ENCODE results near the gene UNC13A.

UNC13A gene

DNA sequence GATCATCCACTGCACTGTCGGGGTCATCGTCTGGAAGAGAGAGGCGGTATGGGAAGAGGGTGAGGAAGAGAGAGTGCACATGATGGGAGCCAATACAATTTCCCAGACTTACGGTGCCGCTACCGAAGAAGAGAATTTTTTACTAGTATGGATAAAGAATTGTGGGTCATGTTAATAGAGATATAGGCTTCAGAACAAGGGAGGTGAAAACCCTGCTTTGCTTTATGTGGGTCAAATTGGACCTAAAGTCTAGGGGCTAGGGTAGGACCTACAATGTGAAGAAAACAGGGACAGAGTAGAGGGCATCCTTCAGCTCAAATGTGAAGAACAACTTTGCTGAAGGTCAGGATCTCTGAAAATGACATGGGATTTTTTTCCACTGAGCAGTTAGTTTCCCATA lies 29.9 kb downstream of the UNC13A start:
- Mint-ChIP-seq H3K4me3 (no peak overlapping the region), H3K27ac (no peak overlapping the region), H3K9me3 (no peaks in the 10 kb centered on the region), H3K36me3 (no peaks in the 10 kb centered on the region), H3K4me1 (no peaks in the 10 kb centered on the region)
- ATAC-seq (no peak), DNase-seq (ENCODE audit: low spot score in 2 of 2) (no peak)

DNA sequence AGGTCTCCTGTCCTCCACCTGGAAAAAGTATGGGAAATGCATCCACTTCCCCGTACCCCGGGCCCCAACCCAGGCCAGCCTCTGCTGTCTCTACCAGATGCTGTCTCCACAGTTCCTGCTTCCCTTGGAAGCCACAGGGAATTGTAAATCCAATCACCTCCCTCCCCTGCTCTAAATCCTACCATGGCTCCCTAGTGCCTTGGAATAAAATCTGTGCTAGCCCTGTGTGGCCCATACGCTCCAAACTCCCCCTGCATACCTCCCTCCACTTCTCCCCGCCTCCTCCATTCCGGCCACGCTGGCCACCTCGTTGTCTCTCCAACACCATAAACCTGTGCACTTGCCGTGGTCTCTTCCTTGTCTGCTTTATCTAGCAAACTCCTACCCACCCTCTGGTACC lies 31.2 kb downstream of the UNC13A start:
- no peak for ATAC-seq
- no peaks in the 10 kb centered on the region for H3K4me1 Mint-ChIP-seq
- no peak for DNase-seq (ENCODE audit: low spot score in 2 of 2)
- H3K9me3 Mint-ChIP-seq, result no peaks in the 10 kb centered on the region
- no peak overlapping the region for H3K27ac Mint-ChIP-seq
- no peaks in the 10 kb centered on the region for H3K36me3 Mint-ChIP-seq
- H3K4me3 Mint-ChIP-seq, result no peak overlapping the region

DNA sequence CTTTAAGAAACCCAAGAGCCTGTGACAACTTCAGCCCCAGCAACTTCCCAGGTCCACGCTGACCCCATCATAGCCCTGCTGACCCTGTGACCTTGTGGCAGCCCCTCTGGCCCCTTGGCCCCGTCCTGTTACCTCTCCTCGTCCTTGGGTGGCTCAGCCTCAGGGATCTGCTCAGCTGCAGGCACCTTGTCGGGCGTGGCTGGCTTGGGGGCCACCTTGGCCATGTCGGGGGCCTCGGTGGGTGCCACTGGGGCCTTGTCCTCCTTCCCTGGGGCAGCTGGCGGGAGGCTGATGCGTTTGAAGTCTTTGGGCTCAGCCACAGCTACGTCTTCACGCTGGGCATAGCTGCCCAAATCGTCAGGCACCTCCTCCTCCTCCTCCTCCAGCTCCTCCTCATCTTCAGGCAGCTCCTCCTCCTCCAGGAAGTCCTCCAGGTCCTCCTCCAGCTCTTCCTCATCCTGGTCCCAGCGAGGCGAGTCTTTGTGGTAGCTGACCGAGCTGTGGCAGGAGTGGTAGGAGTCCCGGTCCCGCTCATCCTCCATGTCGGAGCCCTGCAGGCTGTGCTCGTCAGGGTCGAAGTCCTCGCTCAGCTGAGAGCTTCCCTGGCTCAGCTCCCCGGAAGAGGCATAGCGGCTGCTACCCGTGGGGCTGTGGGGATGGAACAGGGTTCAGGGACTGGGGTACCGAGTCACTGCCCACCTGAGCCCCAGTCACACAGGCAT lies 32.2 kb downstream of the UNC13A start:
- H3K4me1 Mint-ChIP-seq, result no peaks in the 10 kb centered on the region

DNA sequence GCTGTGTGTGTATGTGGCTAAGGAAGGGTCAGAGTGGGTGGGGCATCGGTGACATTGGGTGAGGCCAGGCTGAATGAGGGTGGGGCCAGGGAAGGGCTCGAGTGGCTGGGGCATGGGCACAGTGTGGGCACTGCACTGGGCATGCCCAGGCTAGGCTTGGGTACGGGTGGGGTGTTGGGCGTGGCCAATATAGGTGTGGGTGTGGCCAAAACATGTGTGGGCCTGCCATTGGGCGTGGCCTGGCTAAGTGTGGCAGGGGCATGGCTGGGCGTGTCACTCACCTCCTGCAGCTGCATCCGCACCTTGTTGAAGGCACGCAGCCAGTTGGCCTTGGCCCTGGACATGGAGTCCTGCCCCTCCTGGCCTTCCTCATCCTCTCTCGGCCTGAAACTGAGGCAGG lies 33.2 kb downstream of the UNC13A start:
- peak in 1 of 2 donors; percentile 11 for DNase-seq (ENCODE audit: low spot score in 2 of 2)
- Mint-ChIP-seq H3K36me3 (no peaks in the 10 kb centered on the region), H3K4me1 (no peaks in the 10 kb centered on the region), H3K4me3 (no peak overlapping the region), H3K9me3 (no peaks in the 10 kb centered on the region), H3K27ac (no peak overlapping the region)
- ATAC-seq, result no peak

More for the DNA sequence above, 32.2 kb downstream of the UNC13A start:
- no peak for ATAC-seq
- Mint-ChIP-seq H3K27ac (peak overlapping the region; percentile 58), H3K4me3 (no peak overlapping the region), H3K9me3 (no peaks in the 10 kb centered on the region), H3K36me3 (no peaks in the 10 kb centered on the region)
- DNase-seq (ENCODE audit: low spot score in 2 of 2), result no peak

DNA sequence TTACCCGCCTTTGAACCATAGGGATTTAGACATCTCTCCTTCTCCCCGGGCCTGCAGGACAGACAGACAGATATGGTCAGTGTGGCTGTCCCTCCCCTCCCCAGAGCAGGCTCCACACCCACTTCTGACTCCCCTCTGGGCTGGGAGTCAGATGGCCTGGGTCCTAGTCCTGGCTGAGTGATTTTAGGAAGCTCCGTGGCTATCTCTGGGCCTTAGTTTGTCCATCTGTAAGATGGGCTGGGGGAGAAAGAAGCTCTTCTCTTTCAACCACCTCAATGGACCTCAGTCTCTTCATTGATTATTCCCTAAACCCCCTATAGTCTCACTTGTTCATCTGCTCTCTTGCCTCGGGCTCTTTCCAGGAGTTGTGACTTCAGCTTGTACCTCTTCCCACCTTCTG lies 35.5 kb downstream of the UNC13A start:
- Mint-ChIP-seq H3K27ac (no peak overlapping the region), H3K4me3 (no peak overlapping the region), H3K36me3 (no peaks in the 10 kb centered on the region), H3K4me1 (no peaks in the 10 kb centered on the region), H3K9me3 (no peaks in the 10 kb centered on the region)
- DNase-seq (ENCODE audit: low spot score in 2 of 2) (no peak), ATAC-seq (no peak)

DNA sequence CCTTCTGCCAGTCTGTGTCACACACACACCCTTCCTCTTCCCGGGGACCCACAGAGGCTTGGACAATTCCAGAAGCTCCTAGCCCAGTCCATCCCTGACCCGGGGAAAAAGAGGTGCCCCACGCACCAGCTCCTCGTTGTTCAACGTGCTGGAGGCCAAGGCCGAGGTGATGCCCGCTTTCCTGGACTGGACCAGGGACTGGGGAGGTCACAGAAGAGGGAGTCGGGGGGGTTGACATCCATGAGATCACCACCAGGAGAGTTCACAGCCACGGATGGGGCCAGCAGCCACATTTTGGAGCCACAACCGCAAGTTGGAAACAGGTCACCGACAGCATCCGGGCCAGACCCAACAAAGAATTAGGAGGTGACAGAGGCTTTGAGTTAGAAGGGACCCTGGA lies 39.4 kb downstream of the UNC13A start:
- Mint-ChIP-seq H3K36me3 (no peaks in the 10 kb centered on the region), H3K4me3 (no peak overlapping the region), H3K4me1 (no peaks in the 10 kb centered on the region), H3K27ac (no peak overlapping the region), H3K9me3 (no peaks in the 10 kb centered on the region)
- ATAC-seq, result no peak
- no peak for DNase-seq (ENCODE audit: low spot score in 2 of 2)

DNA sequence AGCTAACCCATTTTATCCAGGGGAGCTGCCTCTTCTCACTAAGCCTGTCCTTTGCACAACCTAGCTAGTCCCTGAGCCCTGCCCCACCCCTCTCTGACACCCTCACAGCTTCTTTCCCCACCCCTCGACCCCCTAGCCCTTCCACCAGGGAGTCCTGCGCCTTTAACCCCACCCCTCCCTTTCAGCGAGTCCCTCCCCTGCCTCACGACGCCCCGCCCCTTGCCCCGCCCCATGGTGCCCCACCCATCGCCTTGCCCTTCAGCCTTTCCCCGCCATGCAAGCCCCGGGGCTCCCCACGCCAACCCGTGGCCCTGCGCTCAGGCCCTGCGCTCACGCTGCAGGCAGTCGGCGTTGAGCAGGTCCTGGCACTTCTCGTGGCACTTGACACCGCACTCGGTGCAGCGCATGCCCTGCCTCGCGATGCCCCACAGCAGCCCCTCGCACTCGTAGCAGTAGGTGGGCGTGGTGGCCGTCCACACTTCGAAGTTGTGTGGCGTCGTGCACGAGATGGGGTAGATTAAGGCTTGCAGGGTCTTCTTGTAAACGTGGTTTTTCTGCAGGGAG lies 40.0 kb downstream of the UNC13A start:
- Mint-ChIP-seq H3K27ac (no peak overlapping the region), H3K4me3 (no peak overlapping the region), H3K4me1 (no peaks in the 10 kb centered on the region), H3K9me3 (no peaks in the 10 kb centered on the region), H3K36me3 (no peaks in the 10 kb centered on the region)
- ATAC-seq (no peak), DNase-seq (ENCODE audit: low spot score in 2 of 2) (no peak)

DNA sequence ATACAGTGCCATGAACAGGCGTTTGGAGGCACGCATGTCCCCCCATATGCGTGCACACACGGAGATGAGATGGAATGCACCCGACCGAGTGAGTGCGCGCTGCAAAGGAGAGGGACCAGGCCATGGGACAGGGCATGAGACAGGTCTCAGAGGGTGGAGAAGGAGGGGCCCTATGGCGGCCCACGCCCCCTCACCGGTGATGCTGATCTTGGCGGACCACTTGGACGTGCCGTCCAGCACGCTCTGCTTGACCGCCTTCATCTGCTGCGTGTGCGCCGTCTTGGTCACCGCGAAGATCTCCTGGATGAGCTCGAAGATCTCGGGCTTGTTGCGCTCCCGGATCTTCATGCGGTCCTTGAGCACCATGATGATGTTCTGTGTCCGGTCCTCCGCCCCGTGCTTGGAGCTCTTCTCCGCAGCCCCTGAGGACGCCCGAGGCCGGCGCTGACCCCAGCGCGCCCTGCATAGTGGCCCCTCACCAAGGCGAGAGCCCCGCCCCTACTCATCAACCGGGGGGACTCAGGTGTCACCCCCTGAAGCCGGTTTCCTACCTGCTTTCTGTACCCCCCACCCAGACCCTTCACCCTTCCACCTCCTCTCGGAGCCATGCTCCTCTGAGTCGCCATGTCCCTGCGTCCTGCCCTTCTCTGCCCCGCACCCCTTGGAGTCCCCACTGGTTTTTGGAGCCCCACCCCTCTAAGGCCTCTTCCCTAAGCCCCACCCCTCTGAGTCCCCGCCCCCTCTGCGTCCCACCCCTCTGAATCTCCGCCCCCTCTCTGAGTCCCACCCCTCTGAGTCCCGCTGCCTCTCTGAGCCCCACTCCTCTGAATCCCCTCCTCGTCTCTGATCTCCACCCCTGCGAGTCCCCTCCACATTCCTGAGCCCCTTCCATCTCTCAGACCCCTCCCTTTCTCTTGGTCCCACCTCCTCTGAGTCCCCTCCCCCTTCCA lies 40.8 kb downstream of the UNC13A start:
- DNase-seq (ENCODE audit: low spot score in 2 of 2), result no peak
- no peak for ATAC-seq
- no peaks in the 10 kb centered on the region for H3K4me1 Mint-ChIP-seq
- no peaks in the 10 kb centered on the region for H3K36me3 Mint-ChIP-seq
- no peaks in the 10 kb centered on the region for H3K9me3 Mint-ChIP-seq
- H3K4me3 Mint-ChIP-seq, result no peak overlapping the region
- H3K27ac Mint-ChIP-seq, result no peak overlapping the region

DNA sequence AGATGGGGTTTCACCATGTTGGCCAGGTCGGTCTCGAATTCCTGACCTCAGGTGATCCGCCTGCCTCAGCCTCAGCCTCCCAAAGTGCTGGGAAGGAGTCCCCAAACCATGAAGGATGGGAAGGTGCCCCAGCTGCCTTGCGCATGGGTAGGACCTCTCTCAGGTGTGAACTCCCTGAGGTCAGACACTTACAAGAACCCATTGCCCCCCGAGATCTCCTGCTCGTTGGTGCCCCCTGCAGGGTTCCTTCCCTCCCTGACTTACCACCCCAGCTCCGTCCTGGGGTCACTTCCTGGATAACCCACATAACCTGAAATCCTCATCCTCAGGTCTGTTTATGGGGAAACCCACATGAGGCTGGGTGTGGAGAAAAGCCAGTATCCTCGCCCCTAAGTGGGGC lies 41.7 kb downstream of the UNC13A start:
- DNase-seq (ENCODE audit: low spot score in 2 of 2), result no peak
- no peak for ATAC-seq
- H3K36me3 Mint-ChIP-seq, result no peaks in the 10 kb centered on the region
- H3K27ac Mint-ChIP-seq, result no peak overlapping the region
- no peak overlapping the region for H3K4me3 Mint-ChIP-seq
- H3K9me3 Mint-ChIP-seq, result no peaks in the 10 kb centered on the region
- no peaks in the 10 kb centered on the region for H3K4me1 Mint-ChIP-seq

DNA sequence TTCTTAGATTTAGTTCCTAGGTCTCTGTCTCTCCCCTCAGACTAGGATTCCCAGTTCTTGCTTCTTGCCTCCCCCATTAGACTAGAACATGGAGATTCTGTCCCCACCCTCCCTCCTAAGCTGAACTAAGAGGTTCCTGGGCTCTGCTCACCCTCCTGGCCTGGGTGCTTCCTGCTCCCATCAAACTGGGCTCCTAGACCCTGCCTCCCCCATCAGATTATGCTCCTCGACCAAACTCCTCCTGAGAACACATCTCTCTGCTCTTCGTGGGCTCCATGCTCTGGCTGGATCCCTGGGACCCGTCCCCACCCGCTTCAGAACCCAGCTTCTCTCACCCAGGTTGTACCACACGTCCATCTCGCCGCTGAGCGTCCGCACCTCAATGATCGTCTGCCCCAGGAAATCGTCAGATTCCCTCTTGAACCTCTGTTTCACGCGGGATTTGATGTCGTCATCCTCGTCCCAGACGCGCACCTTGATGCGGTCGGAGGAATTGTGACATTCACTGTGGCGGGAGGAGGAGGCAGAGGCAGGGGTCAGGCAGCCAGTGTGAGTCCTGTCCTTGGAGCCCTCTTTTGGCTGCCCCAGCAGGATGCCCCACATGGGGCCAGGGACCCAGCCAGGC lies 42.7 kb downstream of the UNC13A start:
- no peaks in the 10 kb centered on the region for H3K9me3 Mint-ChIP-seq
- H3K4me1 Mint-ChIP-seq, result no peaks in the 10 kb centered on the region
- ATAC-seq (no peak), DNase-seq (ENCODE audit: low spot score in 2 of 2) (no peak)
- no peaks in the 10 kb centered on the region for H3K36me3 Mint-ChIP-seq
- H3K4me3 Mint-ChIP-seq, result no peak overlapping the region
- H3K27ac Mint-ChIP-seq, result no peak overlapping the region

DNA sequence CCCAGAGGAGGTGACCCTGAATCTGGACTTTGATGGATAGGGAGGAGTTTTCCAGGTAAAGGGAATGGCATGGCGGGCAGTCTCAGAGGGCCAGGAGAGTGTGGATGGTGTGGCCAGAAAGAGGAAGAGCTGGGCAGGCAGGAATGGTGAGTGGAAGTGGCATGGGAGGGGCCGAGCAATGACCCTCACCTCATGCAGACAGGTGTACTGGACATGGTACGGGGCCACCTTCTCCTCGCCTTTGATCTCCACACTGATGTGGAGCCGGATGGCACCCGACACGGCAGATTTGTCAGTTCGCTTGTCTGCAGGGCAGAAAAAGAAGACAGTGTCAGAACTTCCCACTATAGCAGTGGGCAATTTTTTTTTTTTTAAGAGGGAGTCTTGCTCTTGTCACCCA lies 45.5 kb downstream of the UNC13A start:
- Mint-ChIP-seq H3K9me3 (no peaks in the 10 kb centered on the region), H3K27ac (no peak overlapping the region), H3K4me1 (no peaks in the 10 kb centered on the region), H3K4me3 (no peak overlapping the region), H3K36me3 (no peaks in the 10 kb centered on the region)
- ATAC-seq (no peak), DNase-seq (ENCODE audit: low spot score in 2 of 2) (no peak)

DNA sequence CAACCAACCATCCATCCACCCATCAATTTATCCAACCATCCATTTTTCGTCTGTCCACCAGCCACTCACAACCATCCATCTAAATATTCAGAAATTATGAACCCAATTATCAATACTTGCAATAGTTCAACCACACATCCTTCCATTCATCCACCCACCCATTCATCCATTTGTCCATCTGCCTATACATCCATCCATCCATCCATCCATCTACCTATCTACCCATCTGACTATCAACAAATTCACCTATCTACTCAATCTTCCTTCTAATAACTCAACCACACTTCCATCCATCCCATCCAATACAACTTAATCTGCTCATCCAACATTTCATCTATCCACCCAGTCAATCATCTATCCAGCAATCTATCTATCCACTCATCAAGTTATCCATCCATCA lies 46.3 kb downstream of the UNC13A start:
- no peaks in the 10 kb centered on the region for H3K36me3 Mint-ChIP-seq
- H3K4me3 Mint-ChIP-seq, result no peak overlapping the region
- no peaks in the 10 kb centered on the region for H3K4me1 Mint-ChIP-seq
- DNase-seq (ENCODE audit: low spot score in 2 of 2) (no peak), ATAC-seq (no peak)
- H3K27ac Mint-ChIP-seq, result no peak overlapping the region
- H3K9me3 Mint-ChIP-seq, result no peaks in the 10 kb centered on the region

DNA sequence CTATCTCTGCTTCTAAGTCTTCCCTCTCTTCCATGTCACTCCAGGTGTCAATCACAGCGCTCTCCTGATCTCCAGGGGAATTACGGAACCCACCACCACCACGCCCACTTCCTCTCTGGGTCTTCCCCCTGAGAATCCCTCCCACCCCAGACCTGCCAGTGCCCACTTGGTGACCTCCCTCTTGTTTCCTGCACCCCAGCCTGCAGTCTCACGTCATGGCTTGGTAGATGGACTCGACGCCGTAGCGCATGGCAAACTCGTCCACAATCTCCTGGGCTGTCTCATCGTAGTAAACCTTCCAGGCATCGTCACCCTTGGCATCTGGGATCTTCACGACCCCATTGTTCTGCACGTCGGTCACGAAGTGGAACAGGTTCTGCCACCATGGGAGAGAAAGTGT lies 47.0 kb downstream of the UNC13A start:
- Mint-ChIP-seq H3K36me3 (no peaks in the 10 kb centered on the region), H3K4me3 (no peak overlapping the region), H3K9me3 (no peaks in the 10 kb centered on the region), H3K27ac (no peak overlapping the region), H3K4me1 (no peaks in the 10 kb centered on the region)
- ATAC-seq, result no peak
- no peak for DNase-seq (ENCODE audit: low spot score in 2 of 2)

DNA sequence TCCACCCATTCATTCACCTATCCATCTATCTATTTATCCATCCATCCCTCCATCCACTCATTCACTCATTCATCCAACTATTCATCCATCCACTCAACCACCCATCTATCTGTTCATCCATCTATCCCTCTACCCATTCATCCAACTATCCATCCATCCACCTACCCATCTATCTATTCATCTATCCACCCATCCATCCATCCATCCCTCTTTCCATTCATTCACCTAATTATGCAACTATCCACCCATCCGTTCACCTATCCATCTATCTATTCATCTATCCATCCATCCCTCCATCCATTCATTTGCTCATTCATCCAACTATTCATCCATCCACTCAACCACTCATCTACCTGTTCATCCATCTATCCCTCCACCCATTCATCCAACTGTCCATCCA lies 54.5 kb downstream of the UNC13A start:
- no peak overlapping the region for H3K27ac Mint-ChIP-seq
- H3K4me1 Mint-ChIP-seq, result no peaks in the 10 kb centered on the region
- H3K9me3 Mint-ChIP-seq, result no peaks in the 10 kb centered on the region
- DNase-seq (ENCODE audit: low spot score in 2 of 2) (no peak), ATAC-seq (no peak)
- H3K36me3 Mint-ChIP-seq, result no peaks in the 10 kb centered on the region
- no peak overlapping the region for H3K4me3 Mint-ChIP-seq

DNA sequence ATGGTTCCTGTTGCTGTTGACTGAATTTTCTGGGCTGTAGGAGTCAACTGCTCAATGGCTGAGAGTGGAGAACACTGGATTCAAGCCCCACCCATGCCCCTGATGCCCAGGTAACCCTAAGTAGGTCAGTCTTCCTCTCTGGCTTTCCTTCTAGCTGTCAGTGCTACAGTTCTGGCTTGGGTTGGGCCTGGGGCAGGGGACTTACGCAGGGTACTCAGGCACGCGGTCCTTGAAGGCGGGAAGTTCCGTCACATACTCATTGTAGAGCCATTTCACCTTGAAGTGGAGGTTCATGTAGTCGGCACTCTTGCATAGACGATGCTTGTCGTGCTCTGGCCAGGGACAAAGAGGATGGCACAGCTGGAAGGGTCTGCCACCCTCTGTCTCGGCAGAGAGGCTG lies 55.6 kb downstream of the UNC13A start:
- H3K9me3 Mint-ChIP-seq, result no peaks in the 10 kb centered on the region
- DNase-seq (ENCODE audit: low spot score in 2 of 2) (no peak), ATAC-seq (no peak)
- H3K36me3 Mint-ChIP-seq, result no peaks in the 10 kb centered on the region
- no peak overlapping the region for H3K27ac Mint-ChIP-seq
- no peak overlapping the region for H3K4me3 Mint-ChIP-seq
- no peaks in the 10 kb centered on the region for H3K4me1 Mint-ChIP-seq

Measured in stimulated activated effector memory CD8-positive, alpha-beta T cell treated with anti-CD3 and anti-CD28 coated beads, Interleukin-12 subunit alpha, Interleukin-12 subunit beta, amount 100 ng/mL, for 72 hours (primary cell).